Muscle of leg (tissue), 11 donors: Measurements from ENCODE around the gene PTH1R. TPM values are rescaled to one million over a fixed set of nuclear protein-coding genes. Genes with fewer than 3 reads are reported as not detected.

ENCODE experiments used
- DNase-seq: peaks from one replicate; pipeline ENCODE4 v3.0.0; 2013
- H3K27ac ChIP-seq: one replicate; pipeline ENCODE4 v1.5.1; 2013; ENCODE audit warnings: mild to moderate bottlenecking, low read length, control low read depth
- H3K27me3 ChIP-seq: one replicate; pipeline ENCODE4 v1.6.1; 2013; ENCODE audit warnings: low read length; ENCODE audit not compliant: control insufficient read depth, insufficient read depth
- H3K36me3 ChIP-seq: one replicate; pipeline ENCODE4 v1.6.1; 2013; ENCODE audit warnings: low read length; ENCODE audit not compliant: control insufficient read depth, insufficient read depth
- H3K4me1 ChIP-seq: one replicate; pipeline ENCODE4 v1.6.1; 2013; ENCODE audit warnings: low read length; ENCODE audit not compliant: control insufficient read depth, insufficient read depth
- H3K4me3 ChIP-seq: one replicate; pipeline ENCODE4 v1.5.1; 2013; ENCODE audit warnings: low read length, control low read depth
- H3K9me3 ChIP-seq: replicated peaks from 2 replicates; pipeline ENCODE4 v1.6.1; 2013; ENCODE audit warnings: low read depth, low read length; ENCODE audit not compliant: control insufficient read depth
- WGBS: methylation state at CpG from one replicate; pipeline ENCODE4 v1.1.5; 2013; ENCODE audit warnings: missing lambda C conversion rate; ENCODE audit not compliant: insufficient coverage; 5-methylcytosine and 5-hydroxymethylcytosine counted together
- polyA plus RNA-seq, 8 donors: library from polyadenylated mRNA; unstranded; fragments of 120-200 nt; gene quantifications; one replicate each; pipeline versions ENCODE4 v1.2.1 to v1.2.3, GENCODE V29; 2013; ENCODE audit warnings: inconsistent platforms in 1 of 8, low replicate concordance in 1 of 8; ENCODE audit not compliant: insufficient read length in 8 of 8, insufficient read depth in 1 of 8
- total RNA-seq: library from RNA; stranded (reverse); fragments of 120-200 nt; gene quantifications from one replicate; pipeline ENCODE4 v1.2.4, GENCODE V29; 2013

The PTH1R gene
- total and polyA plus RNA-seq, 9 donors = 7.1 to 26.8 (median 11.4) TPM

DNA sequence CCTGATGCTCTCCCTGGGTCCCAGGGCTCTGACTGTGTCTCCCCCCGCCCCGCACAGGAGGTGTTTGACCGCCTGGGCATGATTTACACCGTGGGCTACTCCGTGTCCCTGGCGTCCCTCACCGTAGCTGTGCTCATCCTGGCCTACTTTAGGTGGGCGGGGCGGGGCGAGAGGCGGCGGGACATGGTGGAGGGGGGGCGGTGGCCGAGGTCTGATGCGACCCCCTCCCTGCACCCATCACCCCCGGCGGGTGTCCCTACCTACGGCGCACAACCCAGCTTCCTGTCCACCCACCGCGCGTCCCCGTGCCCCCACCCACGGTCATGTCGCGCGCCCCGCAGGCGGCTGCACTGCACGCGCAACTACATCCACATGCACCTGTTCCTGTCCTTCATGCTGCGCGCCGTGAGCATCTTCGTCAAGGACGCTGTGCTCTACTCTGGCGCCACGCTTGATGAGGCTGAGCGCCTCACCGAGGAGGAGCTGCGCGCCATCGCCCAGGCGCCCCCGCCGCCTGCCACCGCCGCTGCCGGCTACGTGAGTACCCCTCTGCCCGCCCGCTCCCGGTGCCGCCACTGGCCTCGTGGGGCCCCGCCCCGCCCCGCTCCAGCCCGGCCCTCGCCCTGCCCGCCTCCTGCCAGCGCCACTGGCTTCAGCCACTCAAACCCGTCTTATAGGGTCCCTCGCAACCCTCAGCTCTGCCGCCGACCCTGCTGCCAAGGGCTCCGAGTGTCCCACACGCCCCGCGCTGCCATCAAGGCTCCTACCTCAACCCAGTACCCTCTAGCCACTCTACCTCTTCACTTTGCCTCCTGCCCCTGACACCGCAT is 21.0 kb downstream of the PTH1R start:
- Histone ChIP-seq H3K4me1 (peaks cover 28% of the 10 kb centered on the region), H3K4me3 (peak overlapping the region; percentile 24), H3K36me3 (peaks cover 4% of the 10 kb centered on the region), H3K9me3 (no peaks in the 10 kb centered on the region), H3K27ac (no peak overlapping the region), H3K27me3 (peaks cover 37% of the 10 kb centered on the region)
- peak; percentile 71 for DNase-seq
- WGBS = 6% methylated on average over 59 of the region's 71 CpGs

GRCh38 chr3:46899151-46900006 is 21.9 kb downstream of the PTH1R start:
- no peak for DNase-seq

DNA sequence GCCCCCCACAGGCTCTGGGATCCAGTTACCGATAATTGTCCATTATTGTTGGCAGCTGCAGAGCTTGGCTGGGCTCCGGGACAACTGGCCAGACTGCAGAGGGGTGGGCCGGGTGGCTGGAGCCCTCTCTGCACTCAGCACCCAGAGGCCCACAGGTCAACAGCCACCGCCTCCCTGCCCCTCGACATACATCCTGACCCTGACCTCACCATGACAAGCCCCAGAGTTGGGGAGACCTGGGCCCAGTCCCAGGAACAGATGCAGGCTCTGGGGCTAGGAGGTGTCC is 22.4 kb downstream of the PTH1R start:
- H3K27ac ChIP-seq = no peak overlapping the region
- no peak overlapping the region for H3K4me3 ChIP-seq
- peaks cover 4% of the 10 kb centered on the region for H3K36me3 ChIP-seq
- peaks cover 29% of the 10 kb centered on the region for H3K27me3 ChIP-seq
- WGBS = 33% methylated on average over 1 of the region's 5 CpGs
- H3K4me1 ChIP-seq = peaks cover 28% of the 10 kb centered on the region
- no peaks in the 10 kb centered on the region for H3K9me3 ChIP-seq
- peak; percentile 62 for DNase-seq

More at GRCh38 chr3:46899151-46900006, 21.9 kb downstream of the PTH1R start:
- H3K27me3 ChIP-seq = peaks cover 30% of the 10 kb centered on the region
- 77% methylated on average over 18 of the region's 22 CpGs for WGBS
- peaks cover 28% of the 10 kb centered on the region for H3K4me1 ChIP-seq
- H3K9me3 ChIP-seq = no peaks in the 10 kb centered on the region
- H3K27ac ChIP-seq = no peak overlapping the region
- peaks cover 4% of the 10 kb centered on the region for H3K36me3 ChIP-seq
- H3K4me3 ChIP-seq = peak overlapping the region; percentile 1

DNA sequence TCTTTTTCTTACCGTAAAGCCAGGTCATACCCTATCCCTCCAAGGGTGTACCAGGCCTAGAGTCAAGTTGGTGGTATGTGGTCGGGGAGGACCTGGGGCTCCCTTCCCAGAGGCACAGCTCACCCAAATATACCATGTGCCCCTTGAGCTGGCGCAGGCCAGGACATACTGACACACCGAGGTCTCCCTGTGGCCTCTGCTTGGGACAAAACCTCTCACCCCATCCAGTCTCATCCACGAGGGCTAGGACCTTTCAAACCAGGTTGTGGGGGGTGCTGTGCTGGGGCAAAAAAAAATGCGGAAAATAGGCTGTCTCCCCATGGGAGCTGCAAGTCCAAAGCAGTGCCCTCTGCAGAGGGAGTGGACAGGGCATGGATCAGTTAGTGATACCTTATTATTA is 22.8 kb downstream of the PTH1R start:
- Histone ChIP-seq H3K36me3 (peaks cover 4% of the 10 kb centered on the region), H3K27me3 (peaks cover 27% of the 10 kb centered on the region), H3K4me1 (peaks cover 28% of the 10 kb centered on the region), H3K4me3 (no peak overlapping the region), H3K27ac (no peak overlapping the region), H3K9me3 (no peaks in the 10 kb centered on the region)
- no peak for DNase-seq
- WGBS = no CpG with 5 or more reads among the region's 6 CpGs

DNA sequence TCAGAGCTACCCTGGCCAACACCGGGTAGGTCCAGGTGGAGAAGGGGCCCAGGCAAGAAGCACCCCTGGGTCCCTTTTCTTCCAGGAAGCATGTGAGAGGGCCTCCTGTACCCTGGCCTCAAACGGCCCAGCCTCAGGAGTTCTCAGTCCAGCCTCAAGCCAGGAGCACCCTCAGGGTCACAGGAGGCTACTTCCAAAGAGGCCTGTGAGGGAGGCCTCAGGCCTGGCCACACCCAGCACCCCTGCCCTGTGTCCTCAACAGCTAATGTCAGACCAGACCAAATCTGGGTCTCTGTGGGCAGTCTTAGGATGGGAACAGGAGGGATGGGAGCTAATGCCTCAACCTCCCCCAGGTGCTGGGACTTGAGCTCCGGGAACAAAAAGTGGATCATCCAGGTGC is 23.5 kb downstream of the PTH1R start:
- Histone ChIP-seq H3K4me1 (peaks cover 28% of the 10 kb centered on the region), H3K4me3 (no peak overlapping the region), H3K27ac (no peak overlapping the region), H3K27me3 (peaks cover 24% of the 10 kb centered on the region), H3K36me3 (peaks cover 4% of the 10 kb centered on the region), H3K9me3 (no peaks in the 10 kb centered on the region)
- WGBS = 96% methylated on average over 2 of the region's 3 CpGs
- no peak for DNase-seq

DNA sequence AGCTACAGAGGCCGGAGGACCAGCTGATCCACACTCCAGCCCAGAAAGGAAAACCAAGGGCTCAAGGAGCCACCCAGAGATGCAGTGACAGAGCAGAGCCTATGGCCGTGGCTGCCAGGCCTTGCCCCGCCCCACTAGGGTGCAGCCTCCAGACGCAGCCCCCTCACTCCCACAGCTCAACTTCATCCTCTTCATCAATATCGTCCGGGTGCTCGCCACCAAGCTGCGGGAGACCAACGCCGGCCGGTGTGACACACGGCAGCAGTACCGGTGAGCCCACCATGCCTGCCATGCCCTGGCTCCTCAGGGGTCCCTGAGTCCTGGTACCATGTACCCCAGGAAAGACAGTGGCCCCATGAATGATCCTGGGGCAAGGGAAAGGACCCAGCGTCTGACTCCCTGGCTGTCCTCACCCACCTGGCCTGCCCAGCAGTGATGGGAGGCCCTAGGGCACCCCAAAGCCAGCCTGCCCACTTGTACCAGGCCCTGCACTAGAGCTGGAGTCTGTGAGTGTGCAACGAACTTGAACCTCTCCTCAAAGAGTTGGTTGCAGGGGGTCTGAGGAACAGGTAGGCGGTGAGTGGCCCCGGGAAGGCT is 24.2 kb downstream of the PTH1R start:
- H3K36me3 ChIP-seq = peaks cover 4% of the 10 kb centered on the region
- DNase-seq = no peak
- WGBS = 86% methylated on average over 16 of the region's 17 CpGs
- H3K27me3 ChIP-seq = peaks cover 28% of the 10 kb centered on the region
- peaks cover 28% of the 10 kb centered on the region for H3K4me1 ChIP-seq
- H3K27ac ChIP-seq = no peak overlapping the region
- H3K9me3 ChIP-seq = no peaks in the 10 kb centered on the region
- H3K4me3 ChIP-seq = no peak overlapping the region

DNA sequence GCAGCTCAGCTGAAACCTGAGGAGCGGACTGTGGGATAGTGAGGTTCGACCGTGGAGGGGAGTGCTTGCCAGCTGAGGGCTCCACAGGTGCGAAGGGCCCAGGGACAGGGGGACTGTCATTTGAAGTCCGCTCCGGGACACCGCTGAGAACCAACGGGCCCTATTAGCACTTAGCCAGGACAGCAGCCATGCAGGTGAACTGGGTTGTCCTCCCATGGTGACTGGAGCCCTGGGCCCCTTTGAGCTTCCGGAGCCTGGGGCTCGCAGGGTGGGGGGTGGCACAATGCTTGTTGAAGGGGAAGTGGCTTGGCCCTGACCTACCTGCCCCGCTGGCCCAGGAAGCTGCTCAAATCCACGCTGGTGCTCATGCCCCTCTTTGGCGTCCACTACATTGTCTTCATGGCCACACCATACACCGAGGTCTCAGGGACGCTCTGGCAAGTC is 24.7 kb downstream of the PTH1R start:
- H3K4me1 ChIP-seq = peaks cover 28% of the 10 kb centered on the region
- no peak for DNase-seq
- 86% methylated on average over 14 of the region's 15 CpGs for WGBS
- H3K9me3 ChIP-seq = no peaks in the 10 kb centered on the region
- H3K27me3 ChIP-seq = peaks cover 24% of the 10 kb centered on the region
- no peak overlapping the region for H3K27ac ChIP-seq
- no peak overlapping the region for H3K4me3 ChIP-seq
- H3K36me3 ChIP-seq = peaks cover 4% of the 10 kb centered on the region

GRCh38 chr3:46903341-46904302 is 26.1 kb downstream of the PTH1R start:
- 71% methylated on average over 21 of the region's 21 CpGs for WGBS
- Histone ChIP-seq H3K9me3 (no peaks in the 10 kb centered on the region), H3K36me3 (peaks cover 4% of the 10 kb centered on the region), H3K27me3 (peaks cover 18% of the 10 kb centered on the region), H3K4me3 (no peak overlapping the region), H3K4me1 (peaks cover 23% of the 10 kb centered on the region), H3K27ac (no peak overlapping the region)
- DNase-seq = no peak

DNA sequence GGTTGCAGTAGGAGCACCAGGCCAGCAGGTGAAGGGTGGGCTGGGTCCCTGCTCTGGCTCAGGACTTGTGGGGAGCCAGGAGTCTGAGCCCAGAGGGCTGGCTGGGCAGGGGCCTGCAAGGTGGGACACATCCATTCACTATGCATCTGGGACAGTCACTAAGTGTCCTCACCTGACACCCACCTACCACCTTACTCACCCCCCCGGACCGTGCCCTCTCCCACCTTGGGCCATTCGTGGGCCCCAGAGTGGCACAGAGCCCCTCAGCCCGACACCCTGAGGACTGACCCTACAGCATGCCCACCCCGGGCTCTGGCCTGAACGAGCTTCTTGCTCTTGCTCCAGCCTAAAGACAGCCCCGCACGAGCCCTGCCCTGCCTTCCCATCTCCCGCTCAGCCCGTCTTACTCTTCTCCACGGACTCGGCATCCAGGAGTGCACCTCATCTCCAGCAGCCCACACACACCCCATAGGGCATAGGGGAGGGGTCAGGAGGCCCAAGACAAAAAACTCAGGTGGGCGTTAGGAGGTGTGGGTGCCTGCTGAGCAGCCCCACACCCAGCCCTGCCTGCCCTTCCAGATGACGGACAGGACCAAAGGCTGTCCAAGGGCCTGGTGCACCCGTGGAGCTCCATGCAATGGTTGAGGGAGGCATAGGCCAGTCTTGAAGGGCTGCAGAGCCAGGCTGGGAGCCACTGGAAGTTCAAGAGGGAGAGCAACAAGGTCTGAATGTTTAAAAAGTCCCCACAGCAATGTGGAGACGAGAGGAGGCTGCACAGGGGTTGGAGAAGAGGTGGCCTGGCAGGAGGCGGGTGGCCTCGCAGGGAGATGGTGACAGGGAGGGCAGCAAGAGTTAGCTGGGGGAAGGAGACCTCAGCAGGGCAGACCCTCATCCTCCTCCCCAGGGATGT is 27.0 kb downstream of the PTH1R start:
- Histone ChIP-seq H3K4me3 (no peak overlapping the region), H3K4me1 (peaks cover 25% of the 10 kb centered on the region), H3K36me3 (peaks cover 4% of the 10 kb centered on the region), H3K9me3 (no peaks in the 10 kb centered on the region), H3K27ac (no peak overlapping the region), H3K27me3 (peaks cover 22% of the 10 kb centered on the region)
- DNase-seq = no peak
- 83% methylated on average over 11 of the region's 18 CpGs for WGBS
